Esophagus squamous epithelium (tissue), 4 donors: Measurements from ENCODE around the gene PIGBOS1.

Experiments
- POLR2A ChIP-seq, 4 donors: fragments of 450-650 bp; IDR thresholded peaks; one replicate each; pipeline ENCODE4 v1.6.1; 2017; ENCODE audit warnings: antibody characterized with exemption in 4 of 4, mild to moderate bottlenecking in 4 of 4, moderate library complexity in 3 of 4
- TF ChIP-seq, protein P1 (sequence below), 6 experiments: fragments of 450-650 bp in 4 of 6; fragments of 200-600 bp in 2 of 6; sonication (generic) in 2 of 6; IDR thresholded peaks; one replicate each; pipeline ENCODE4 v1.5.1; 2016 to 2019; ENCODE audit warnings: antibody characterized with exemption in 6 of 6, mild to moderate bottlenecking in 4 of 6, moderate library complexity in 4 of 6

DNA sequence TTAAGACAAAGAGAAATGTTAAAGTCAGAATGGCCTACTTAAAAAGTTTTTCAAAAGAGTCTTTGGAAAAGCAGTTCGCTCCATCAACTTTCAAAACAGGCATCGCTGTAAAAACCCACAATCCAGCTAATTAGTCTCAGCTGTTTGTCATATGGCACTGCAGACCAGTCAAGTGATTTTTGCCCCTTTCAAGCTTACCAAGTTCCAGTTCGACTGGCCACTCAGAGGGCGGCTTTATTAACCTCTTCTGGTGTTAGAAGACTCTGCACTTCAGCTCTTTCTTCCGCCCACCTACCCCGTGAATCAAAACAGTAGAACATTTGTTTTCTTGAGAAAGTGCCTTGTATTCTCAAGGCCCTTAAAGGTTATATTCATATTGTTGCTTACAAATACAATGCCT, 48.6 kb downstream of the PIGBOS1 start:
- TF ChIP-seq, protein P1, sequence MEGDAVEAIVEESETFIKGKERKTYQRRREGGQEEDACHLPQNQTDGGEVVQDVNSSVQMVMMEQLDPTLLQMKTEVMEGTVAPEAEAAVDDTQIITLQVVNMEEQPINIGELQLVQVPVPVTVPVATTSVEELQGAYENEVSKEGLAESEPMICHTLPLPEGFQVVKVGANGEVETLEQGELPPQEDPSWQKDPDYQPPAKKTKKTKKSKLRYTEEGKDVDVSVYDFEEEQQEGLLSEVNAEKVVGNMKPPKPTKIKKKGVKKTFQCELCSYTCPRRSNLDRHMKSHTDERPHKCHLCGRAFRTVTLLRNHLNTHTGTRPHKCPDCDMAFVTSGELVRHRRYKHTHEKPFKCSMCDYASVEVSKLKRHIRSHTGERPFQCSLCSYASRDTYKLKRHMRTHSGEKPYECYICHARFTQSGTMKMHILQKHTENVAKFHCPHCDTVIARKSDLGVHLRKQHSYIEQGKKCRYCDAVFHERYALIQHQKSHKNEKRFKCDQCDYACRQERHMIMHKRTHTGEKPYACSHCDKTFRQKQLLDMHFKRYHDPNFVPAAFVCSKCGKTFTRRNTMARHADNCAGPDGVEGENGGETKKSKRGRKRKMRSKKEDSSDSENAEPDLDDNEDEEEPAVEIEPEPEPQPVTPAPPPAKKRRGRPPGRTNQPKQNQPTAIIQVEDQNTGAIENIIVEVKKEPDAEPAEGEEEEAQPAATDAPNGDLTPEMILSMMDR (IDR thresholded peaks at IDR 0.05) = no peak
- no peak for TF ChIP-seq POLR2A (IDR thresholded peaks at IDR 0.05)
